ENCODE results near the gene HSD17B11.
"Not testable (repeated sequence)": the region's sequence is repeated elsewhere in the genome, so short reads cannot be mapped to it uniquely, and the experiment has no call there.

HSD17B11 gene

DNA sequence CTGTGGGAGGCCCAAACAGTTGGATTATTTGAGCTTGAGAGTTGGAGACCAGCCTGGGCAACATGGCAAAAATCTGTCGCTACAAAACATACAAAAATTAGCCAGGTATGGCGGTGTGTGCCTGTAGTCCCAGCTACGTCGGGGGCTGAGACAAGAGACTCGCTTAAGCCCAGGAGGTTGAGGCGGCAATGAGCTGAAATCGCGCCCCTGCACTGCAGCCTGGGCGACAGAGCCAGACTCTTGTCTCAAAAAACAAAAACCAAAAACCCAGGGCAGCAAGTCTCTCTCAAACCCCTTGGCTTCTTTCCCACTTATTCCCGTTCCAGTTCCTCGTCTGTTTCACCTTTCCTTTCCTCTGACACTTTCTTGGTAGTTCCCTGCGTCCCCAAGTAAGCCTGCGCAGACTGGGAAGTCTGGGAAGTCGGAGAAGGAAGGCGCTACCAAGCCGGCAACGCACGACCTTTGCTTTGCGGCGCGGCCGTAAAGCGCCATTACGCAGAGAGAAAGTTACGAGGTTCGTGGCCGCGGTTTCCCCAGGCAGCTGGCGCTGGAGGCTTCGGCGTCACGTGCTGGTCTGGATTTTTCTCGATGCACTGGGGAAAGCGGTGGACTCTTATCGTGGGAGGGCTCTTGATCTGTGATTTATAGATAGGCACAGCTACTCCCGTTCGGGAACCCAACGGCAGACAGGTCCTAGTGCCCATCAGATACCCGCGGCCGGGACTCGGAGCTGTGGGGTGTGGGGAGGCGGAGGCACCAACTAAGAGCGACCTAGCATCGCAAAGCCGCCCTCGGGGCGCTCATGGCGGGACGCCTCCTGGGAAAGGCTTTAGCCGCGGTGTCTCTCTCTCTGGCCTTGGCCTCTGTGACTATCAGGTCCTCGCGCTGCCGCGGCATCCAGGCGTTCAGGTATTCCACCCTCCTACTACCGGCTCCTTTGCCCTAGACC lies 31.4 kb upstream of the HSD17B11 start, which contains the start of gene NUDT9:
Gene NUDT9 (plus strand): TSS at position 470 of the 949 bp plus-strand sequence. CDS start 333 bp downstream, at position 803.
- H3K36me3 ChIP-seq (ENCODE audit: control insufficient read depth in 5 of 5, insufficient read depth in 5 of 5, low read length in 5 of 5), result no peaks in the 10 kb centered on the region
- peak within 1 kb of the TSS; percentile 92 to 98 (median 97) for H3K9ac ChIP-seq (ENCODE audit: low read length in 5 of 5)
- H3K9me3 ChIP-seq (ENCODE audit: control insufficient read depth in 5 of 5, low read length in 5 of 5), result no peaks in the 10 kb centered on the region
- H3K4me1 ChIP-seq (ENCODE audit: control insufficient read depth in 5 of 5, insufficient read depth in 5 of 5, low read length in 5 of 5), result peaks cover 0 to 28% (median 25%) of the 10 kb centered on the region in 5 donors
- peak within 1 kb of the TSS; percentile 89 to 98 (median 95) for H3K4me3 ChIP-seq (ENCODE audit: low read depth in 1 of 5, low read length in 5 of 5)
- H3K27ac ChIP-seq (ENCODE audit: low read depth, low read length), result peak within 1 kb of the TSS; percentile 94
- no peaks in the 10 kb centered on the region for H3K27me3 ChIP-seq (ENCODE audit: control insufficient read depth in 5 of 5, insufficient read depth in 4 of 5, low read length in 5 of 5)

GRCh38 chr4:87420276-87420830 lies 29.4 kb upstream of the HSD17B11 start:
- H3K36me3 ChIP-seq (ENCODE audit: control insufficient read depth in 5 of 5, insufficient read depth in 5 of 5, low read length in 5 of 5), result no peaks in the 10 kb centered on the region
- no peaks in the 10 kb centered on the region for H3K27me3 ChIP-seq (ENCODE audit: control insufficient read depth in 5 of 5, insufficient read depth in 4 of 5, low read length in 5 of 5)
- H3K27ac ChIP-seq (ENCODE audit: low read depth, low read length), result no peak overlapping the region
- no peak overlapping the region for H3K4me3 ChIP-seq (ENCODE audit: low read depth in 1 of 5, low read length in 5 of 5)
- no peak overlapping the region for H3K9ac ChIP-seq (ENCODE audit: low read length in 5 of 5)
- H3K9me3 ChIP-seq (ENCODE audit: control insufficient read depth in 5 of 5, low read length in 5 of 5), result no peaks in the 10 kb centered on the region
- peaks cover 0 to 28% (median 25%) of the 10 kb centered on the region in 5 donors for H3K4me1 ChIP-seq (ENCODE audit: control insufficient read depth in 5 of 5, insufficient read depth in 5 of 5, low read length in 5 of 5)

GRCh38 chr4:87419578-87420249 lies 28.7 kb upstream of the HSD17B11 start:
- peaks cover 0 to 24% (median 22%) of the 10 kb centered on the region in 5 donors for H3K4me1 ChIP-seq (ENCODE audit: control insufficient read depth in 5 of 5, insufficient read depth in 5 of 5, low read length in 5 of 5)
- H3K9ac ChIP-seq (ENCODE audit: low read length in 5 of 5), result no peak overlapping the region
- no peaks in the 10 kb centered on the region for H3K9me3 ChIP-seq (ENCODE audit: control insufficient read depth in 5 of 5, low read length in 5 of 5)
- H3K27ac ChIP-seq (ENCODE audit: low read depth, low read length), result no peak overlapping the region
- no peaks in the 10 kb centered on the region for H3K27me3 ChIP-seq (ENCODE audit: control insufficient read depth in 5 of 5, insufficient read depth in 4 of 5, low read length in 5 of 5)
- H3K36me3 ChIP-seq (ENCODE audit: control insufficient read depth in 5 of 5, insufficient read depth in 5 of 5, low read length in 5 of 5), result no peaks in the 10 kb centered on the region
- H3K4me3 ChIP-seq (ENCODE audit: low read depth in 1 of 5, low read length in 5 of 5), result no peak overlapping the region

DNA sequence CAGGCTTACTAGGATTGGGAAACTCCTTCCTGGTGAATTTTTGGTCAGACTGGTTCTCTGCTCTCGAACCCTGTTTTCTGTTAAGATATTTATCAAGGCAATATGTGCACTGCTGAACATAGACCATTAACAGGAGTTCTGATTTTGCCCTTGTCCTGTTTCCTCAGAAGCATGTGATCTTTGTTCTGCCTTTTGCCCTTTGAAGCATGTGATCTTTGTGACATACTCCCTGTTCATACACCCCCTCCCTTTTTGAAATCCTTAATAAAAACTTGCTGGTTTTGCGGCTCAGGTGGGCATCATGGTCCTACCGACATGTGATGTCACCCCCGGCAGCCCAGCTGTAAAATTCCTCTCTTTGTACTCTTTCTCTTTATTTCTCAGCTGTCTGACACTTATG lies 27.4 kb upstream of the HSD17B11 start:
- peaks cover 0 to 12% (median 12%) of the 10 kb centered on the region in 5 donors for H3K4me1 ChIP-seq (ENCODE audit: control insufficient read depth in 5 of 5, insufficient read depth in 5 of 5, low read length in 5 of 5)
- not testable (repeated sequence) for H3K36me3 ChIP-seq (ENCODE audit: control insufficient read depth in 5 of 5, insufficient read depth in 5 of 5, low read length in 5 of 5); H3K4me3 ChIP-seq (ENCODE audit: low read depth in 1 of 5, low read length in 5 of 5); H3K9ac ChIP-seq (ENCODE audit: low read length in 5 of 5); H3K9me3 ChIP-seq (ENCODE audit: control insufficient read depth in 5 of 5, low read length in 5 of 5); H3K27me3 ChIP-seq (ENCODE audit: control insufficient read depth in 5 of 5, insufficient read depth in 4 of 5, low read length in 5 of 5); H3K27ac ChIP-seq (ENCODE audit: low read depth, low read length)

DNA sequence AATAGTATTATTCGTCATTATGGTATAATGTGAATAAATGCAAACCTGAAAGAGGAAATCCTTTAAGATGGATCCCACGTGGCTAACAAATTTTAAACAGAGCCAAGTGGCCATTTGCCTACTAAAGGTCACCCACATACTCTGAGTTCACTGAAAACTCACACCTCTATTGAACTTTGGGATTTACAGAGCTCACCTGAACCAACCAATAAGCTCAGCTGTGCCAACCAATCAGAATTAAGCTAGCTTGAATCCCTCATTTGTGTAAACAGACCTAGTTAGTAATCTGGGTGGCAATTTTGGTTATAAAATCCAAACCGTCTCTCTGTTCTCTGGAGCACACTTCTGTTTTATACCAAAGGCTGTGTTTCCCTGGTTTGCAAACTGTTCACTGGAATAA lies 26.0 kb upstream of the HSD17B11 start:
- Histone ChIP-seq H3K4me3 (ENCODE audit: low read depth in 1 of 5, low read length in 5 of 5) (no peak overlapping the region), H3K36me3 (ENCODE audit: control insufficient read depth in 5 of 5, insufficient read depth in 5 of 5, low read length in 5 of 5) (no peaks in the 10 kb centered on the region), H3K9ac (ENCODE audit: low read length in 5 of 5) (no peak overlapping the region), H3K27ac (ENCODE audit: low read depth, low read length) (no peak overlapping the region), H3K27me3 (ENCODE audit: control insufficient read depth in 5 of 5, insufficient read depth in 4 of 5, low read length in 5 of 5) (no peaks in the 10 kb centered on the region), H3K9me3 (ENCODE audit: control insufficient read depth in 5 of 5, low read length in 5 of 5) (peaks cover 0 to 2% (median 0%) of the 10 kb centered on the region in 5 donors), H3K4me1 (ENCODE audit: control insufficient read depth in 5 of 5, insufficient read depth in 5 of 5, low read length in 5 of 5) (peaks cover 0 to 7% (median 5%) of the 10 kb centered on the region in 5 donors)

DNA sequence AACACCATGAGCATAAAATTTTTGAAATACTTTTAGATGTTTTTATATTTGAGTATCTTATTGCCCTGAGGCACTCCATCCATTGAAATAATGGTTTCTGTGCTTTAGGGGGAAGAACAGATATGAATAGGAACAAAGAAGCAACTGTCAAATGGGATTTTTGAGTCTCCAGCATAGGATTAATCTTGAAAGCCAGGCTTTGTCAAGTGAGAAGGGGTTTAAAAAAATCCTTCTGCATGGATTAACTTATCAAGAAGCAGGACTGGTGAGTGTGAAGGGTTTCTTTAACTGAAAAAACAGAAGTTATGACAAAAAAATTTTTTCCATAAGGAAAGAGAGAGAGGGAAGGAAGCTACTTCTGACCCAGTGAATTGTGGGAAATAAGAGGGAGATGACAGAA lies 23.8 kb upstream of the HSD17B11 start:
- no peak overlapping the region for H3K27ac ChIP-seq (ENCODE audit: low read depth, low read length)
- H3K9me3 ChIP-seq (ENCODE audit: control insufficient read depth in 5 of 5, low read length in 5 of 5), result peaks cover 0 to 2% (median 0%) of the 10 kb centered on the region in 5 donors
- no peak overlapping the region for H3K4me3 ChIP-seq (ENCODE audit: low read depth in 1 of 5, low read length in 5 of 5)
- no peak overlapping the region for H3K9ac ChIP-seq (ENCODE audit: low read length in 5 of 5)
- H3K4me1 ChIP-seq (ENCODE audit: control insufficient read depth in 5 of 5, insufficient read depth in 5 of 5, low read length in 5 of 5), result peaks cover 0 to 2% (median 0%) of the 10 kb centered on the region in 5 donors
- no peaks in the 10 kb centered on the region for H3K36me3 ChIP-seq (ENCODE audit: control insufficient read depth in 5 of 5, insufficient read depth in 5 of 5, low read length in 5 of 5)
- peaks cover 0 to 4% (median 0%) of the 10 kb centered on the region in 5 donors for H3K27me3 ChIP-seq (ENCODE audit: control insufficient read depth in 5 of 5, insufficient read depth in 4 of 5, low read length in 5 of 5)

GRCh38 chr4:87410679-87411078 lies 19.7 kb upstream of the HSD17B11 start:
- Histone ChIP-seq H3K36me3 (ENCODE audit: control insufficient read depth in 5 of 5, insufficient read depth in 5 of 5, low read length in 5 of 5) (no peaks in the 10 kb centered on the region), H3K9ac (ENCODE audit: low read length in 5 of 5) (peak overlapping the region in 1 of 5 donors; percentile 31), H3K27me3 (ENCODE audit: control insufficient read depth in 5 of 5, insufficient read depth in 4 of 5, low read length in 5 of 5) (peaks cover 0 to 6% (median 0%) of the 10 kb centered on the region in 5 donors)

GRCh38 chr4:87410157-87410556 lies 19.2 kb upstream of the HSD17B11 start:
- no peak overlapping the region for H3K27ac ChIP-seq (ENCODE audit: low read depth, low read length)
- peaks cover 0 to 2% (median 0%) of the 10 kb centered on the region in 5 donors for H3K9me3 ChIP-seq (ENCODE audit: control insufficient read depth in 5 of 5, low read length in 5 of 5)
- H3K9ac ChIP-seq (ENCODE audit: low read length in 5 of 5), result no peak overlapping the region

More at GRCh38 chr4:87410679-87411078, 19.7 kb upstream of the HSD17B11 start:
- Histone ChIP-seq H3K4me3 (ENCODE audit: low read depth in 1 of 5, low read length in 5 of 5) (no peak overlapping the region), H3K4me1 (ENCODE audit: control insufficient read depth in 5 of 5, insufficient read depth in 5 of 5, low read length in 5 of 5) (peaks cover 0 to 6% (median 0%) of the 10 kb centered on the region in 5 donors), H3K27ac (ENCODE audit: low read depth, low read length) (no peak overlapping the region), H3K9me3 (ENCODE audit: control insufficient read depth in 5 of 5, low read length in 5 of 5) (peaks cover 0 to 2% (median 0%) of the 10 kb centered on the region in 5 donors)

GRCh38 chr4:87409420-87409939 lies 18.5 kb upstream of the HSD17B11 start:
- H3K36me3 ChIP-seq (ENCODE audit: control insufficient read depth in 5 of 5, insufficient read depth in 5 of 5, low read length in 5 of 5), result no peaks in the 10 kb centered on the region
- H3K27me3 ChIP-seq (ENCODE audit: control insufficient read depth in 5 of 5, insufficient read depth in 4 of 5, low read length in 5 of 5), result peaks cover 0 to 6% (median 0%) of the 10 kb centered on the region in 5 donors
- H3K9ac ChIP-seq (ENCODE audit: low read length in 5 of 5), result no peak overlapping the region
- no peak overlapping the region for H3K4me3 ChIP-seq (ENCODE audit: low read depth in 1 of 5, low read length in 5 of 5)
- peaks cover 0 to 6% (median 0%) of the 10 kb centered on the region in 5 donors for H3K4me1 ChIP-seq (ENCODE audit: control insufficient read depth in 5 of 5, insufficient read depth in 5 of 5, low read length in 5 of 5)
- no peak overlapping the region for H3K27ac ChIP-seq (ENCODE audit: low read depth, low read length)
- peaks cover 0 to 2% (median 0%) of the 10 kb centered on the region in 5 donors for H3K9me3 ChIP-seq (ENCODE audit: control insufficient read depth in 5 of 5, low read length in 5 of 5)

More at GRCh38 chr4:87410157-87410556, 19.2 kb upstream of the HSD17B11 start:
- Histone ChIP-seq H3K4me1 (ENCODE audit: control insufficient read depth in 5 of 5, insufficient read depth in 5 of 5, low read length in 5 of 5) (peaks cover 0 to 6% (median 0%) of the 10 kb centered on the region in 5 donors), H3K27me3 (ENCODE audit: control insufficient read depth in 5 of 5, insufficient read depth in 4 of 5, low read length in 5 of 5) (peaks cover 0 to 6% (median 0%) of the 10 kb centered on the region in 5 donors), H3K36me3 (ENCODE audit: control insufficient read depth in 5 of 5, insufficient read depth in 5 of 5, low read length in 5 of 5) (no peaks in the 10 kb centered on the region), H3K4me3 (ENCODE audit: low read depth in 1 of 5, low read length in 5 of 5) (no peak overlapping the region)

Measured in subcutaneous abdominal adipose tissue (tissue), 5 donors.